HG03457 (cell line): ENCODE measurements around the gene USP38.
A peak's percentile ranks its signal among the peaks of the same experiment; 100 is the strongest.
"Not testable (repeated sequence)": the region's sequence is repeated elsewhere in the genome, so short reads cannot be mapped to it uniquely, and the experiment has no call there.

Experiments used
- ATAC-seq: cut with Tn5 transposase; IDR thresholded peaks from one replicate; pipeline ENCODE4 v1.9.1; 2021; ENCODE audit warnings: moderate number of reproducible peaks; ENCODE audit not compliant: unreplicated experiment

Gene USP38, protein sequence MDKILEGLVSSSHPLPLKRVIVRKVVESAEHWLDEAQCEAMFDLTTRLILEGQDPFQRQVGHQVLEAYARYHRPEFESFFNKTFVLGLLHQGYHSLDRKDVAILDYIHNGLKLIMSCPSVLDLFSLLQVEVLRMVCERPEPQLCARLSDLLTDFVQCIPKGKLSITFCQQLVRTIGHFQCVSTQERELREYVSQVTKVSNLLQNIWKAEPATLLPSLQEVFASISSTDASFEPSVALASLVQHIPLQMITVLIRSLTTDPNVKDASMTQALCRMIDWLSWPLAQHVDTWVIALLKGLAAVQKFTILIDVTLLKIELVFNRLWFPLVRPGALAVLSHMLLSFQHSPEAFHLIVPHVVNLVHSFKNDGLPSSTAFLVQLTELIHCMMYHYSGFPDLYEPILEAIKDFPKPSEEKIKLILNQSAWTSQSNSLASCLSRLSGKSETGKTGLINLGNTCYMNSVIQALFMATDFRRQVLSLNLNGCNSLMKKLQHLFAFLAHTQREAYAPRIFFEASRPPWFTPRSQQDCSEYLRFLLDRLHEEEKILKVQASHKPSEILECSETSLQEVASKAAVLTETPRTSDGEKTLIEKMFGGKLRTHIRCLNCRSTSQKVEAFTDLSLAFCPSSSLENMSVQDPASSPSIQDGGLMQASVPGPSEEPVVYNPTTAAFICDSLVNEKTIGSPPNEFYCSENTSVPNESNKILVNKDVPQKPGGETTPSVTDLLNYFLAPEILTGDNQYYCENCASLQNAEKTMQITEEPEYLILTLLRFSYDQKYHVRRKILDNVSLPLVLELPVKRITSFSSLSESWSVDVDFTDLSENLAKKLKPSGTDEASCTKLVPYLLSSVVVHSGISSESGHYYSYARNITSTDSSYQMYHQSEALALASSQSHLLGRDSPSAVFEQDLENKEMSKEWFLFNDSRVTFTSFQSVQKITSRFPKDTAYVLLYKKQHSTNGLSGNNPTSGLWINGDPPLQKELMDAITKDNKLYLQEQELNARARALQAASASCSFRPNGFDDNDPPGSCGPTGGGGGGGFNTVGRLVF

DNA sequence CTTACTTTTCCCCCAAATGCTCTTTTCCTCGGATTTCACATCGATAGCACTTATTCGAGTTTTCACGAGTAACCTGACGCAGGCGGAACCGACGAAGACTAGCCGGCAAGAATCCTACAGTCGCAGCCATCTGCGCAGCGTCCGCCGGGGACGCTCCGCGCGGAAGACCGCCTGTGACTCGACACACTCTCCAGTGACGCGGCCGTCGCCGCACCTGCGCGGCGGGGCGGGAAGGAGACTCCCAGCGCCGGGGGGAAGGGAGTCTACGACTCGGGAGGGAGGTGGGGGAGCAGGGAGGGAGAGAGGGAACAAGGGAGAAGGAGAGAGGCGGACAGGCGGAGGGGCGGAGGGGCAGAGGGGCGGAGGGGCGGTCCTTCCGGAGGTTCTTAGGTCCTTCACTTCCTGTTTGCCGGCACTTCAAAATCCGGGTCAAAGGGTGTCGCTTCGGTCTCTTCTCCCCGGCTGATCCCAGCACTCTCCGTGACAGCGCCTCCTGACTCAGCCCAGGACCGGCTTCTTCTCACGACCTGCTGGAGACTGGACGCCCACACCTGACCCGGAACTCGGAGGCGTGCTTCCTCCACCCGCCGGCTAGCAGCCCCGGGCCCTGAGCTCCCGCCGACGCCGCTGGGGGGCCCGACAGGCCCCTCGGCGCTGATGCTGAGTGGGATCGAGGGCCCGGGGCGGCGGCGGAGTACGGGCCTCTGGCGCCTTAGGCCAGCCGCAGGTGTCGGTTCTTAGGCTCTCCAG, at the start of gene USP38:
Gene USP38, plus strand, starts transcription at position 415 of the 750 bp plus-strand sequence. CDS start 534 bp downstream, outside the sequence.
- peak; percentile 70 for ATAC-seq

GRCh38 chr4:143135358-143135757, 49.4 kb upstream of the USP38 start:
- ATAC-seq = no peak

GRCh38 chr4:143140696-143141095, 44.0 kb upstream of the USP38 start:
- ATAC-seq = no peak

DNA sequence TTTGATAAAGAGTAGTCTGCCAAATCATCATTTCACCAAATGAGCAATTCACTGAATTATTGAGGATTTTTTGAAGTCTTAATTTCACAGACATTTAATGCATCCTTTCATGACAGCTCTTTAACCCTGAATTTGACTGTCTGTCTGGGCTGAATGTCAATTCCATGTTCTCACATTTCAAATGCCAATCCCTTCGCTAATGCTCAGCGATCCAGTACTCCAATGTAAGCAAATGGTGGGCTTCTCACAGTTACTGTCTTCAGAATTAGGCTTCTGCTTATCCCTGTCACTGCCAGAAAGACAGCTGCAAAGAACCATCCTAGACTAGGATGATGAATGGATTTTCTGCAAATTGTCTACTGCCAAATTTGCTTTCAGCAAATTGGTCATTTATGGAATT, 36.2 kb upstream of the USP38 start:
- no peak for ATAC-seq

GRCh38 chr4:143156853-143157252, 27.9 kb upstream of the USP38 start:
- ATAC-seq = no peak

DNA sequence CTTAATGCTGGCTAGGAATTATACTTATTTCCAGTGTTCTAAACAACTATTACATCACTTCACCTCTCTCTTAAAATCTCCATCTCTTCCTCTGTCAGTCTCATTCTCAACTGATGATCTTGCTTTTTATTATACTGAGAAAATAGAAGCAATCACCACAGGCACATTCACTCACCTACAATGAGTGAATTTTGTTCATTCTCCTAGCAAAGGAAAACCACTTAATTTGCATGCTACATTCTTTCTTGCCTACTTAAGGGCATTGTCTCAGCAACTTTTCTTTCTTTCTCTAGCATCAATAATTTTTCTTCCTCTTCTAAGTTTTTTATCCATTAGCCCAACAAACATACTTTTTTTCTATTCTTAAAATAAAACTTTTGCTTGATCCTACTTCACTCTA, 21.1 kb upstream of the USP38 start:
- no peak for ATAC-seq

GRCh38 chr4:143166722-143167121, 18.0 kb upstream of the USP38 start:
- not testable (repeated sequence) for ATAC-seq

GRCh38 chr4:143178923-143179322, 5.8 kb upstream of the USP38 start:
- ATAC-seq = no peak

GRCh38 chr4:143183513-143184216, 1.1 kb upstream of the USP38 start:
- no peak for ATAC-seq

DNA sequence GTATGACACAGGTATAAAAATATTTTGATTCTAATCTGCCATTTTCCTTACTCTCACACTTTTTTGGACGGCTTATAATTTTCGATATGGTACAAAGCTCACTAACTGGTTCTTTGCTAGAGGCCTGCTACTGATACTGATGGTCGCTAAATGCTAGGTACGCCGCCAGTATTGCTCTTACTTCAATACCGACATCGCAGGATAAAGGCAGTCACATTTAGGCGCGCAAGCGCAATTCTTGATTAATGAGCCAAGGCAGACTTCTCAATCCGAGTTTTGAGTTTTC, 557 bp upstream of the USP38 start:
- ATAC-seq = peak; percentile 21

- peak; percentile 9 for ATAC-seq
These were observed 763 bp downstream of the USP38 start for GRCh38 chr4:143185253-143186107.

- ATAC-seq = no peak
These were observed 1.5 kb downstream of the USP38 start for GRCh38 chr4:143186212-143186611.

DNA sequence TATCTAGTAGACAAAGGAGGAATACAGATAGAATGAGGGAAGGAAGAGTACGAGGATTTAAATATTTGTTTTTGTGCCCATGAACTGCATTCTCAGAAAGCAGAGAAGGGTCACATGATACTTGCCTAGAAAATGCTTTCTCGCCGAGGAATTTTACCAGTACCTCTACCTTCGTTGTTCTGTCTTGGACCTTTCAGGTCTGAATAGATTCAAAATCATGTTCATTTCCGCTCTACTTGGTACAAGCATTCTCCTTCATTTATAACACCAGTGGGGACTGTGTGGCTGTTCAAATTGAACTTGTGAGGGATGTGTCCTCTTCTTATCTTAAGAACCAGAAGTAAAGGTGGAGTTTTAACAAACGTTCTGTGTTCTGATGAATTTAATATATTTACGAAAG, 1.9 kb downstream of the USP38 start:
- ATAC-seq = no peak

DNA sequence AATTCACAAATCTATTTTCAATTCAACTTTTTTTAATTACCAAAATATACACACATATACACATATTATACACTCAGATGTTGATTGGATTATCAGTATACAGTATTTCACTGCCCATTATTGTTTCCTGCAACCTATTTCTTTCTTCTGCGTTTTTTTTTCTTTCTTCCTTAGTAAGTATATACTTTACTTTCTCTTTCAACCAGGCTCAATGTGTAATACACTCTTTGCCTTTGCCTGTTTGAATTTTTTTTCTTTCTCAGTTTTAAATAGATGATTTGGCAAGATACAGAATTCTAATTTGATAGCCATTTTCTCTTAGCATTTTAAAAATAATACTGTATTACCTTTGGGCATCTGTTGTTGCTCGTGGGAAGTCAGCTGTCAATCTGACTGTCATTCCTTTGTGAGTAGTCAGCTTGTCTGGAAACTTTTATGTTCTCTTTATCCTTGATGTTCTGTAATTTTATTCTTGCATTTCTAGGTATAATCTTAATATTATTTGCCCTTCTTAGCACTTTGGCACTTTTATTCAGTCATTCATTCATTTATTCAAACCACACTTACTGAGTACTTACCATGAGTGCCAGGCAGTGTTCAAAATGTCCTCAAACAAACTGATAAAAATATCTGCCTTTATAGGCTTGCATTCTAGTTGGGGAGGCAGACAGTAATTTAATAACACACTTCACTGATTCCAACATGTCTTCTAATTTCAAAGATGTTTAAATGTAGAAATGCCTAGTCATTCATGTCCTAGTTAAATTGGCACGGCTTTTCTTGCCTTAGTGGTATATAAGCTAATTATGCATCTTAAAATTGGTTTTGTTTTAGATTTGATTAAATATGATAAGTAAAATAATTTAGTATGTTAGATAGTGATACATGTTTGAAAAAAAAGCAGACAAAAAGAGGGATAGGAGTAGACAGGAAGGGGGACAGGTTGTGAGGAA, 3.7 kb downstream of the USP38 start:
- ATAC-seq = no peak

- peak; percentile 22 for ATAC-seq
These were observed 4.8 kb downstream of the USP38 start for GRCh38 chr4:143189528-143189927.

- no peak for ATAC-seq
These were observed 10.9 kb downstream of the USP38 start for GRCh38 chr4:143195581-143195980.

DNA sequence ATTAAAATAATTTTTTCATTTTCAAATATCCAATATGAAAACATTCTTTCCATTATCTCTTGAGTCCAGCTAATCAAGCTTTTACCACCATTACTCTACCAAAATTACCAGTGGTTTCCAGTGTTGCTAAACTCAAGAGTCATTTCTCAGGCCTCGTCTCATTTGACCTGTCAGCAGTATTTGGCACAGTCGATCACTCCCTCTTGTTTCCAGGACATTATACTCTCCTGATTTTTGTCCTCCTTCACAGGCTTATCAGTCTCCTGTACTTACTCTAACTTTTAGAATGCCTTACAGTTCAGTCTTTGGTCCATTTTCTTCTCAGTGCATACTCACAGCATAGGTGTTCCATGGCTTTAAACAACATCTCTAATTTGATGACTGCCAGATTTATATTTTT, 11.6 kb downstream of the USP38 start:
- ATAC-seq = no peak

DNA sequence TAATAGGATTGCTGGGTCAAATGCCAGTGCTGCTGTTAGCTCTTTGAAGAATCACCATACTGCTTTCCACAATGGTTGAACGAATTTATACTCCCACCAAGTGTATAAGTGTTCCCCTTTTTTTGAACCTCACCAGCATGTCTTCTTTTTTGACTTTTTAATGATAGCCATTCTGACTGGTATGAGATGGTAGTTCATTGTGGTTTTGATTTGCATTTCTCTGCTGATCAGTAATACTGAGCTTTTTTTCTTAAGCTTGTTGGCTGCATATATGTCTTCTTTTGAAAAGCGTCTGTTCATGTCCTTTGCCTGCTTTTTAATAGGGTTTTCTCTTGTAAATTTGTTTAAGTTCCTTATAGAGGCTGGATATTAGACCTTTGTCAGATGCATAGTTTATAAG, 14.8 kb downstream of the USP38 start:
- ATAC-seq = no peak
